NCI-H2227 treated with DMSO at 0.1 percent for 48 hours (cell line): ENCODE data around the gene MYT1.
A peak's percentile ranks its signal among the peaks of the same experiment; 100 is the strongest.

Experiments used
- DNase-seq: peaks from one replicate; lab custom pipeline; 2025; lab: John Stamatoyannopoulos, UW

Gene MYT1

GRCh38 chr20:64193058-64193457 lies 28.8 kb downstream of the MYT1 start:
- DNase-seq = no peak

GRCh38 chr20:64194269-64194668 lies 30.0 kb downstream of the MYT1 start:
- DNase-seq = no peak

GRCh38 chr20:64196309-64196708 lies 32.1 kb downstream of the MYT1 start:
- no peak for DNase-seq

- DNase-seq = peak; percentile 74
Observed at GRCh38 chr20:64196847-64197306, 32.6 kb downstream of the MYT1 start.

GRCh38 chr20:64198347-64198746 lies 34.1 kb downstream of the MYT1 start:
- DNase-seq = no peak

GRCh38 chr20:64199395-64199794 lies 35.1 kb downstream of the MYT1 start:
- no peak for DNase-seq

GRCh38 chr20:64200740-64201139 lies 36.5 kb downstream of the MYT1 start:
- no peak for DNase-seq

- DNase-seq = no peak
Observed at GRCh38 chr20:64201653-64202052, 37.4 kb downstream of the MYT1 start.

GRCh38 chr20:64203037-64203777 lies 39.0 kb downstream of the MYT1 start:
- no peak for DNase-seq

GRCh38 chr20:64205611-64206026 lies 41.4 kb downstream of the MYT1 start:
- no peak for DNase-seq

GRCh38 chr20:64206614-64207013 lies 42.4 kb downstream of the MYT1 start:
- DNase-seq = no peak

GRCh38 chr20:64207641-64208590 lies 43.7 kb downstream of the MYT1 start:
- no peak for DNase-seq

GRCh38 chr20:64209148-64209547 lies 44.9 kb downstream of the MYT1 start:
- DNase-seq = no peak

- no peak for DNase-seq
Observed at GRCh38 chr20:64210656-64211369, 46.6 kb downstream of the MYT1 start.

GRCh38 chr20:64211874-64212658 lies 47.8 kb downstream of the MYT1 start:
- DNase-seq = no peak

- no peak for DNase-seq
Observed at GRCh38 chr20:64212755-64213154, 48.5 kb downstream of the MYT1 start.

- no peak for DNase-seq
Observed at GRCh38 chr20:64214113-64214512, 49.9 kb downstream of the MYT1 start.

GRCh38 chr20:64214952-64215351 lies 50.7 kb downstream of the MYT1 start:
- no peak for DNase-seq

GRCh38 chr20:64216036-64216435 lies 51.8 kb downstream of the MYT1 start:
- DNase-seq = no peak

GRCh38 chr20:64216910-64217309 lies 52.7 kb downstream of the MYT1 start:
- no peak for DNase-seq

- DNase-seq = no peak
Observed at GRCh38 chr20:64217539-64218221, 53.4 kb downstream of the MYT1 start.
